ENCODE results near the gene HDDC3. TPM values are rescaled to one million over a fixed set of nuclear protein-coding genes. Genes with fewer than 3 reads are reported as not detected.

Gene HDDC3
- total and polyA plus RNA-seq, 9 of the 15 experiments (the other 6 are each of a cell fraction or from before 2014, with no cell fraction given), result 14.9 to 55.8 (median 36.9) TPM

GRCh38 chr15:90902040-90902839 is 30.1 kb downstream of the HDDC3 start (continued):
- TF ChIP-seq GTF2B (IDR thresholded peaks at IDR 0.05; ENCODE audit: extremely low read depth, insufficient read length) (no peak), FOSL1 (tag; conservative IDR thresholded peaks at IDR 0.05) (no peak; the same call in 1 of the 2 replicates), CHAMP1 (IDR thresholded peaks at IDR 0.05) (no peak), FOXA1 (IDR thresholded peaks at IDR 0.05; ENCODE audit: borderline replicate concordance) (no peak), ZBTB11 (CRISPR knock-in tag; IDR thresholded peaks at IDR 0.05) (no peak; a peak in 1 of 6 replicates), ZBTB12 (CRISPR knock-in tag; IDR thresholded peaks at IDR 0.05) (no peak), ZNF584 (CRISPR knock-in tag; IDR thresholded peaks at IDR 0.05; ENCODE audit: low read depth) (no peak), CBX8 (IDR thresholded peaks at IDR 0.05; ENCODE audit: borderline replicate concordance, extremely low read depth, low read depth, low read length, poor library complexity, severe bottlenecking) (no peak), ATF1 (CRISPR knock-in tag; IDR thresholded peaks at IDR 0.05) (no peak), ATF1 (tag; IDR thresholded peaks at IDR 0.05) (peak; percentile 64), XRCC5 (IDR thresholded peaks at IDR 0.05; ENCODE audit: low read depth, low read length) (no peak), ELF2 (CRISPR knock-in tag; IDR thresholded peaks at IDR 0.05) (no peak), NFE2 (IDR thresholded peaks at IDR 0.05; ENCODE audit: low read depth) (0 out of 2 replicates have a peak, but pooled peaks have one; percentile 8), GABPB2 (CRISPR knock-in tag; conservative IDR thresholded peaks at IDR 0.05) (no peak; the same call in 1 of the 2 replicates), RBFOX2 (IDR thresholded peaks at IDR 0.05; ENCODE audit: low read depth, low read length) (peak; percentile 81), ARID1B (IDR thresholded peaks at IDR 0.05) (no peak), PHF21A (IDR thresholded peaks at IDR 0.05; ENCODE audit: borderline replicate concordance, low read depth) (no peak), TBP (optimal IDR thresholded peaks at IDR 0.05; ENCODE audit: low read depth, low read length) (peak; percentile 58)
